GM19467 (cell line): Measurements from ENCODE around the gene LIPI.
"Not testable (repeated sequence)": the region's sequence is repeated elsewhere in the genome, so short reads cannot be mapped to it uniquely, and the experiment has no call there.

ENCODE experiments used
- ATAC-seq: cut with Tn5 transposase; IDR thresholded peaks from one replicate; pipeline ENCODE4 v1.9.1; 2021; ENCODE audit warnings: mild to moderate bottlenecking, moderate library complexity; ENCODE audit not compliant: unreplicated experiment

The LIPI gene

DNA sequence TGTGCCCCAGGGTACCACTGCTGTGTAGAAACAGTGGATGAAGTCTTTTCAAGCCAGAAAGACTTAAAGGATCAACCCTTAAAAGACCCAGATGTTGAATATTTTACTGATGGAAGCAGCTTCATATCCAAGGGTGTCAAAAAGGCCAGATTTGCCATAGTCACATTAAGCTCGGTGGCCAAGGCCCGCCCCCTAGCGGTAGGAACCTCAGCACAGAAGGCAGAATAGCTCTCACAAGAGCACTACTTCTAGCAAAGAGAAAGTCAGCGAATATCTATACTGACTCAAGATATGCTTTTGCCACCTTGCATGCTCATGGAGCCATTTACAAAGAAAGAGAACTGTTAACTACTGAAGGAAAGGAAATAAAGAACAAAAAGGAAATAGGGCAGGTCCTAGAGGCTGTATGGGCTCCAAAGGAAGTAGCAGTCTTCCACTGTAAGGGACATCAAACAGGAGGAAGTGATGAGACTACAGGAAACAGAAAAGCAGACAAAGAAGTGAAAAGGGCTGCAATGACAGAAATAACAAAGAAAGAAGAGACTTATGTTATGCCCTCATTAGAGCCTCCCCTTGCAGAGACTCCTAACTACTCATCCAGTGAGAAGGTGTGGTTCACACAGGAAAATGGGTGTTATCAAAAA lies 90.5 kb downstream of the LIPI start:
- peak; percentile 39 for ATAC-seq

DNA sequence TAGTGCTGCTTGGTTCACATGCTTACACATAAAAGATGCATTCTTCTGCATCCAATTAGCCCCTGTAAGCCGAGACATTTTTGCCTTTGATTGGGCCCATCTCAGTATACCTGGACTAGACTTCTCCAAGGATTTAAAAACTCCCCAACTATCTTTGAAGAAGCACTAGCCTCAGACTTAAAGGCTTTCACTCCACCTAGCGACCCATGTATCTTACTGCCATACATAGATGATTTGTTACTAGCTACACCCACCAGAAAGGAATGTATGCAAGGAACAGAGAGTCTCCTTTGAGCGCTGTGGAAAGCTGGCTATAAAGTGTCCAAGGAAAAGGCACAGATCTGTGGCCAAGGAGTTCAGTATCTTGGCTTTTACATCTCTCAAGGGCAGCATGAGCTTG lies 91.7 kb downstream of the LIPI start:
- no peak for ATAC-seq

DNA sequence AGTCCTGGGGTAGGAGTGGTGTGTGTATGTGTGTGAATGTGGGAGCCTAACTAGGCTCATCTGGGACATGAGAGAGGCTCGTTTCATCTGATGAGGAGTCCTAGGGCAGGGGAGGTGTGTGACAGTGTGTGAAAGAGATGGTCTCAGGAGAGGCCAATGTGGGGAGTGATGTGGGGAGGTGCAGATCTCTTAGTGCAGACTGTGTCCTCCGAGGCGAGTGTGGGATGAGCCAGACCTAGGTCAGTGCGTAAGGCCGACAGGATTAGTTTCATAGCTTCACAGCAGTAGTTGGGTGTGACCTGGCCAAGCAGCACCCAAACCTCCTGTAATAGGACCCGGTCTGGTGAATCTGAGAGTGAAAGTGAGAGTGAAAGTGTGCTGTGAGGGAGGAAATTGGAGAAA lies 94.7 kb downstream of the LIPI start:
- peak; percentile 84 for ATAC-seq

DNA sequence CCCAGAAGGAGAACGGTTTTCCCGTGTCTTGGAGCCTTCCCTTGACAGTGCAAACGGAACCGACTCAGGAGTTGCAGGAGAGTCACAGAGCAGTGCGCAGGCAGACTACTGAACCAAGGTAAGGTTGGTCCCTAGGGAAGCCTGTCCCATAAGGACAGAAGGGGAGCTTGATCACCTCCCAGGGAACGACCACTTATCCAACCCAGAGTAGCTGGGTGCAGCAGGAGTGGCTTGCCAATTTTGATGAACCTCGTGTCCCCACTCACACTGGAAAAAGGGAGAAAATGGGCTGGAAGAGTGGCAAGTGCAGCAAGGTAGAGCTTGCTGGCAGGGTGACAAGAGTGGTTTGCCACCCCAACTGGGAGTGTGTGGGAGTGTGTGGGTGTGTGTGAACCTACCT lies 95.1 kb downstream of the LIPI start:
- ATAC-seq = no peak

DNA sequence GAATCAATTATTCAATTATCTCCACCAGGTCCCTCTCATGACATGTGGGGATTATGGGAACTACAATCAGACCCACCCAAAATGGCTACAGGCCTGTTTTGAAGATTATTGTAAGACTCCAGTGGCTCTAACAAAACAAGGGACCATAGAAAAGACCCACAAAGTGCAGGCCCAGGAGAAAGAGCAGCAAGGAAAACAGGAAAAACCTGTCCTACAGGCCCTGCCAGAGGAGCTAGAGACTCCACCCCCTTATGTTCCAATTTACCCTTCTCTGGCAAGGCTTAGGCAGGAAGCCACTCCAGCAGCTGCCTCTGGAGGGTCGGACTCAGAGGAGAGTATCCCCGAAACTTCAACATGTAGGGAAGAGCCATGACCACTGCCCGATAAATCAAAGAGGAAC lies 96.5 kb downstream of the LIPI start:
- no peak for ATAC-seq

DNA sequence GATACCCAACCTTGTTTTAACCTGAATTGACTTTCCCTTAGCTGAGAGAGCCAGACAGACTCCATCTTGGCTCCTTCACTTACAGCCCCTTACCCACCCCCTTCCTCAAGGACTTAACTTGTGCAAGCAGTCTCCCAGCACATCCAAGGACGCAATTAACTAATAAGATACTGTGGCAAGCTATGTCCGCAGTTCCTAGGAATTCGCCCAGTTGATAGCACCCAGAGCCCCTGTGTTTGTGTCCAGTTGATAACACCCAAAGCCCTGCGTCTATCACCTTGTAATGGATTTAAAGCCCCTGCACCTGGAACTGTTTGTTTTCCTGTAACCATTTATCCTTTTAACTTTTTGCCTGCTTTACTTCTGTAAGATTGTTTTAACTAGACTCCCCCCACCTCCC lies 106.2 kb downstream of the LIPI start:
- ATAC-seq = not testable (repeated sequence)

DNA sequence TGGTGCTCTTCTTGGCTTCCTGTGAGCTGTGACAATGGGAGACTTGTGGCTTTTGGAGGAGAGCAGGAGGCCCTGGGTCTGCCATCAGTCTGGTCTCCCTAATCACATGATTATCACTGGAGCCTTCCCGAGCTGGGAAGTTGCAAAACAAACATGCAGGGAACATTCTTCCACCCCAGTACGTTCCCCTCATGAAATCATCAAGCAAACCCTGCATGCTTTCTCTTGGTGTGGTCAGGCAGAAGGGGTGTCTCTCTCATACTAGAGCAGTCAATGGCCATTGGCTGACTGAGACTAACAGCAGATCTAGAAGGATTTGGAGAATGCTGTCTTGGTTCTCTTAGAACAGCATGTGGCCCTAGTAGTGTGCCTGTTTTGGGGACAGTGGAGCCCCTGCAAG lies 111.2 kb downstream of the LIPI start:
- no peak for ATAC-seq

DNA sequence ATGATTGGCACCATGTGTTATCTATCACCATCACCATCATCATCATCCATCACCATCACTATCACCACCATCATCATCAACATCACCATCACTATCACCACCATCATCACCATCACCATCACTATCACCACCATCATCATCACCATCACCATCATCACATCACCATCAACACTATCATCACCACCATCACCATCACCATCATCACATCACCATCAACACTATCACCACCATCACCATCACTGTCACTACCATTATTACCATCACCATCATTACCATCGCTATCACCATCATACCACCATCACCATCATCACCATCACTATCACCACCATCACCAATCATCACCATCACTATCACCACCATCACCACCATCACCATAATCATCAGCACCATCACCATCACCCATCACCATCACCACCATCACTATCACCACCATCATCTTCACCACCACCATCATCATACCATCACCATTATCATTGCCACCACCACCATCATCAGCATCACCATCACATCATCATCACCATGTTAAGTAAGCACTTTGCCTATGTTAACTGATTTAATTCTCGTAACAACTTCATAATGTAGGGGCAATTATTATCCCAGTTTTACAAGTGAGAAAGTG lies 112.8 kb downstream of the LIPI start:
- no peak for ATAC-seq

DNA sequence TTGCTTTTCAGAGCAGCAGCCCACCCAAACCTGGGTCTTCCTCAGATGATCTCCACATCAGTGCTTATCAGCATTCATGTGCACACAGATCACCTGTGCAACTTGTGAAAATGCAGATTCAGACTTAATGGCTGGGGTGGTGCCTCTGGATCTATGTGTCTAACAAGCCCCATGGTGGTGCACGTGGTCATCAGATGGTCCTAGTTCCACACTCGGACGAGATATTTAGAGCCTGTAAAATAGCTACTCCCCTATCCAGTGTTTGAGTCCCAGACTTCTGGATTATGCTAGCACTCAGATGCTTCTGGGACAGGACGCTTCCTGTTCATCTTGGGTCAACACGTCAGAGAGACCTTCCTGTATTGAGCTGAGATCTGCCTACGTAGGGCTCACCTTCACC lies 114.2 kb downstream of the LIPI start:
- no peak for ATAC-seq

DNA sequence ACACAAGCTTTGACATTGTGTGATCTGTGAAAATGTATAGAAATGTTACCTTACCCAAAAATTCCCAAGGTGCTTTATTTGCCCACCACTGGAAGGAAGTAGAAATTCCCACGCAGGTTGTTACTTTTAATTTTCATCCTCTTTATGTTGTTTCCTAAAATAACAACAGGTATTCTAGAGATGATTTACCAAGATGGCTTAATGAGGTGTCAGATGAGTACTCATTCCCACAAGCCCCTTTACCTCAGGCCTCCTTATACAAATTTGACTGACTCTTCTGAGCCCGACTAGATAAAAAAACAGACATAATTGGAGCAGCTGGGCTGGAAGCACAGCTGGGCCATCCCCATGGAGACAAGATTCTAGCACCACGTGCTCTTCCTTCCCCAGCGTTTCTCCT lies 114.6 kb downstream of the LIPI start:
- ATAC-seq = no peak

DNA sequence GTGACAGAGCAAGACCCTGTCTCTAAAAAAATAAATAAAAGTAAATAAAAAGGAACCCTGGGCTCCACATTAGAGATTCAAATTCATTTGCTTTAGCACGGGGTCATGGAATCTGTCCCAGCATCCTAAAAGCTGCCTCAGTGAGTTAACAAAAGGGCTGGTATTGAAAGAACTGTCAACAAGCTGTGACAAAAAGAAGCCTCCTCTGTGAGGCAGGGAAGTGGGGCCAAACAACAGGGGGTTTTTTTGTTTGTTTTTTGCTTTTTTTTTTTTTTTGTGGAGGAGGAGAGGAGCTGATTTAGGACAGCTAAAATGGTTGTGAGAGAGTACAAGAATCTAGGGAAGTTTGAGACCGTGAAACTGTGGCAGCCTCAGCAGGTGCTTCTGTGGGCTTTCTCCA lies 115.7 kb downstream of the LIPI start:
- no peak for ATAC-seq

DNA sequence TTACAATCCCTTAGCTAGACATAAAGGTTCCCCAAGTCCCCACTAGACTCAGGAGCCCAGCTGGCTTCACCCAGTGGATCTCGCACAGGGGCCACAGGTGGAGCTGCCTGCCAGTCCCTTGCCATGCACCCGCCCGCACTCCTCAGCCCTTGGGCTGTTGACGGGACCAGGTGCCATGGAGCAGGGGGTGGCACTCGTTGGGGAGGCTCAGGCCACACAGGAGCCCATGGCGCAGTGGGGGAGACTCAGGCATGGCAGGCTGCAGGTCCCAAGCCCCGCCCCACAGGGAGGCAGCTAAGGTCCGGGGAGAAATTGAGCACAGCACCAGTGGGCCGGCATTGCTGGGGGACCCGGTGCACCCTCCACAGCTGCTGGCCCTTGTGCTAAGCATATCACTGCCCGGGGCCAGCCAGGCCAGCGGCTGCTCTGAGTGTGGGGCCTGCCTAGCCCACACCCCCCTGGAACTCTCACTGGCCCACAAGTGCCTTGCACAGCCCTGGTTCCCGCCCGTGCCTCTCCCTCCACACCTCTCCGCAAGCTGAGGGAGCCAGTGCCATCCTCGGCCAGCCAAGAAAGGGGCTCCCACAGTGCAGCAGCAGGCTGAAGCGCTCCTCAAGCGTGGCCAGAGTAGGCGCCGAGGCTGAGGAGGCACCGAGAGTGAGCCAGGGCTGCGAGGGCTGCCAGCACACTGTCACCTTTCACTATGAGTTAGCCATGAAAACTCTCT lies 117.8 kb downstream of the LIPI start:
- ATAC-seq = no peak

DNA sequence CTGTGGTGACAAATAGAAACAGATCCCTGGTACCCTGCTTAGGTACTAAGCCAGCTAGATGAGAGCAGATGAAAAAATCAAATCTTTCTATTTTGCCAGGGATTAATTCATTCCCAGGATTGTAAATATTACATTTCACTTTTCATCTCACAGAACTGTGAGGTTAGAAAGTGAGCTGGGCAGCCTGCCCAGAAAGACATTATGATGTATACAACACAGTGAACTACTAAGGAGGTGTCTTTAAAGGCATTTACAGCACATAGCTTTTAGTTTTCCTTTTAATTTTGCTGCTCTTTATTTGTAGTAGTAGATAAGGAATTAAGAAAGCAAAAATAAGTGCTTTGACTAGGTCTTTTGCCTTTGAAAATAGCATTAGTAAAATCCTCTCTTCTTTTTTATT lies 120.6 kb downstream of the LIPI start:
- not testable (repeated sequence) for ATAC-seq

DNA sequence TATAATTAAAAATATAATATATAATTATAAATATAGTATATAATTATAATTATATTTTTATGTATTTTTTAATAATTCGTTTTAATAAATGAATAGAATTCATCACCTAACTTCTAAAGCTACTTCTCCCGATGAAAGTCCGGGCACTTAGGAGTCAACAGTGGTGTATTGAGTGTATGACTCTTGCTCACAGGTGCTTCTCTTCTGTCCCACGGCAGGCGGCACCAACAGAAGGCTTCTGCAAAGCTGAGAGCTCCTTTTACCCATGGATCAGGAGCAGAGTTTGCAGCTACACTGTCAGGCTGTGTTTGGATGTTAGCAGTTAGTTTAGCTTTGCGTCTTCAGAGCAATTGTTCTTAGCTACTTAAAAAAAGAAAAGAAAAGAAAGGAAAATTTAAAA lies 122.4 kb downstream of the LIPI start:
- no peak for ATAC-seq

DNA sequence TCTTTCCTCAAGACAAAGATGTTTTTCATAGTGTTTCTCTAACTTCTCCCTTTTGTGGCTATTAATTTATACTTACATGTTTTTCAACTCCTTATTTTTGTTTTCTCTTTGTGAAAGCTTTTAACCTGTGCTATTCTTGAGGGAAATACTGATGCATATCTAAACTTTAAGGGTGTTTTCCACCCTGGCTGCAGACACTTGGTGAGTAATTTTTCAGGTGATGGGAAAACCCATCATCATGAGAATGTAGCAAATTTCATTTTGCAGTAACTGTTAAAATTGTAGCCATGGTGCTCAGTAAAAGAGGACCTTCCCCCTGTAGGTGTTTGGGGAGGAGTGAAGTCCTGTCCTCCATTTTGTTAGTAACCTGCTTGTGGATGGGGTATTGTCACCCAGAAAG lies 124.2 kb downstream of the LIPI start:
- peak; percentile 58 for ATAC-seq

DNA sequence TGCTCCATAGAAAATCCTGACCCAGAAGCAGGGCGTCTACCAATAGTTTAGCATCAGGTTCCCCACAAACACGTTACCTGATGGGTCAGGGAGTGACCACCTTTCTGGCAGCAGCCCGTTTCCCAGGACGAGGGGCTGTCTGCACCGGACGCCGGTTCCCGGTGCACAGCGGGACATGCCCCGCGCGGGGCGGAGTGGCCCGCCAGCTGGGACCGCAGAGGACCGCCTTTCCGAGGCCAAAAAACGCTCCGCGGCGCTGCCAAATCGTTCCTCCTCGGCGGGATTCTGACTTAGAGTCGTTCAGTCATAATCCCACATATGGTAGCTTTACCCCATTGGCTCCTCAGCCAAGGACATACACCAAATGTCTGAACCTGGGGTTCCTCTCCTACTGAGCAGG lies 126.1 kb downstream of the LIPI start:
- ATAC-seq = no peak

DNA sequence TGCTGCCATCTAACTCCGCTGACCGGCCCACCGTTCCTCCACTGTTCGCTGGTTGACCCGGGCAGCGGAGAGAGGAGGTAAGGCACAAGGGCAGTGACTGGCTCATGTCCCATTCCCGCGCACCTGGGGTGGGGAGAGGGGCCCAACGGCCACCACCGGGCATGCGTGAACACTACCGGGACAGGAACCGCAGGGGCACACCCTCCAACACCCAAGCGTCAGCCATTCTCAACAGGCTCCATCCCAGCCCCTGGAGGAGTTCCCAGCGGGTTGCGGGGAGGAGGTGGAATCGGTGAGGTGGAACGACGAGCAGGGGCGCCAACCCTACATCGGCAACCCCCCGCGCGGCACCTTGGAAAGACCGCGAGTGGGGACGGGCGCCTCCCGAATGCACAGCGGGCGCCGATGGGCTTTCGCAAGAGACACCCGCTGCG lies 126.7 kb downstream of the LIPI start:
- no peak for ATAC-seq

DNA sequence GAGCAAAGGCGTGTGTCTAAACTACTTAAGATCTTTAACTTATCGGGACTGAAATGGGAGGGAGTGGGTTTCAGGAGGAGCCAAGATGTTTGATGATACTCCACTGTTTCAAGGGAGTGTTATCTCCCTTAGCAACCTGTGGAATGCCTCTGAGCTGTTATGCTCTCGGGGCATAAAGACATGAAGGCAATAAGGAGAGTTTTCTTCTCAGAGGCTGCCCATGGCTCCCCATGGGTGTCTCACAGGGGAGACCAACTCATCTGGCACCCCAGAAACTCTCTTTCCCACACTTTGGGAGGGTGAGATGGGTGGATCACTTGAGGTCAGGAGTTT lies 130.0 kb downstream of the LIPI start:
- no peak for ATAC-seq

DNA sequence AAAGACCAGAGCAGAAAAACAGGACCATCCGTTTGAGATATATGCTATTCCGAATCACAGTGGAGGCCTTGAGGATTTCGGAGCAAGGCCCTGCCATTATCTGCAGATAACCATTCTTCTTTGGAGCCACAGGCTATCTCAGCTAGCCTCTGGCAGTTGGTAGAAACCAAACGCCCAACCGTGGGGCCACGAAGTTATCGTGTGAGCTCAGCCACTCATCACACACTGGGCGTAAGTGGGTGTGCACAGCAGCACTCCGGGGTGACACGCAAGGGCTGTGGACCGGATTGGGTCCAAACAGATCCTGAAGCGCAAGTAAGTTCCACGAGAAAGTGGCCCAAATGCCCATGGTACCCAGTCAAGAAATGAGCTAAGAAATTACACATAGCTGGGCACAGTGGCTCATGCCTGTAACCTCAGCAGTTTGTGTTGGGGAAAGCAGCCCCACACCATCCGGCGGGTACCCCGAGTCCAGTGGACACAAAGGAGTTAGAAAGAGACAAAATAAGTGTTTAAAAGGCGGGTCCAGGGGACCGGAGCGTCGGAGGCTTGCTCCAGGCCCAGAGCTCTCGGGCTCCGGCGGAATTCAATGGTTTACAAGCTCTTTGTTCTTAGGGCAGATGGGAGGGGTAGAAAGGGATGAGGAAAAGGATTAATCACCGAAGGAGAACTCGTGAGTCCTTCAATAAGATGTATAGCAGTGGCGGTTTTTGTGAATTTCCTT lies 130.6 kb downstream of the LIPI start:
- no peak for ATAC-seq

DNA sequence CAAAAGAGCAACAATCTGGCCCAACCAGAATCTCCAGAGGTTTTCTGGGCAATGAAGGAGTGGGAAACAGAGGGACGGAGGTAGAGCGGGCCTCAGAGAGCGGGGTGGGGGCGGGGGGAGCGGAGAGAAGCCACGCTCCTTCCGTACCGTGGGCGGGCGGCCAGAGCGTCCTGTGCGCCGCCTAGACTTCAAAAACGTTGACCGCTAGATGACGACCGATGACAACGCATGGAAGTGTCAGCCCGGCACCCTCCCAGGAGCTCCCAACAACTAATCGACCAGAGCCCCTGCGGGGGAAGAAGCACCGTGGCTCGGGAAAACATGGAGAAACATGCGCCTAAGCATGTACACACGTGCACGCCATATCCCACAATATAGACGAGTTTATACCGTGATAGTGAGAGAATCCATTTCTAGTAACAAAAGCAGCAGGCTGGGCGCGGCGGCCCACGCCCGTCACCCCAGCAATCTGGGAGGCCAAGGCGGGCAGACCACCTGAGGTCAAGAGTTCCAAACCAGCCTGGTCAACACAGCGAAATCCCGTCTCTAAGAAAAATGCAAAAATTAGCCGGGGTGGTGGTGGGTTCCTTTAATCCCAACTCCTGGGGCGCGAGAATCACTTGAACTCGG lies 131.9 kb downstream of the LIPI start:
- no peak for ATAC-seq

DNA sequence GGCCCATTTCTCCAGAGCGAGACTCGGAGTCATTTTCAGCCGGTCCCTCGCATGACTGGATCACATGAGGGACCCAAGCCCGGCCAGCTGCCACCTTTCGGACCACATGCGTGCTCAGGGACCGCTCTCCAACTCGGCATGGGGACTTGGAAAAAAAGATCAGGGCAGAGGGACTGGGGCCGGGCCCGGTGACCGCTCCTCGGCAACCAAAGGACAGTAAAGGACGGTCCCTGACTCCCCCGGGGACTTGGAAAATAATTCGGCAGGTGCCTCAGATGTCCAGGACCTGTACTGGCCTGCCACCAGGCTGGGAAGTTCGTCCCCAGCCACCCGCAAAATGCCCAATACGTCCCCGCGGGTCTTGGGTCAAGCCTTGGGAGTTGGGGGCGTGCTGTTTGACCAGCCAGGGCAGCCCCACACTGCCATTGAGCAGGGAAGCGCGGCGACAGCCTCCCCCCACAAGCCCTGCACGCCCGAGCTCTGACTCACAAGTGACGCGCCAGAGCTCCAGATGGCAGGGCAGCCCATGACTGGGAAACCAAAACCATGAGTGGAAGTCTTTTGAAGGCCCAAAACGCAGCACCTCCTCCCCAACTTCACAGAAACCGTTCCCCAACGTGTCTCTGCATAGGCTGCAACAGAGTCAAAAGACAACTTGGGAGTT lies 134.5 kb downstream of the LIPI start:
- ATAC-seq = no peak
